H9 (cell line): ENCODE results near the gene ACACA. TPM values are rescaled to one million over a fixed set of nuclear protein-coding genes. Genes with fewer than 3 reads are reported as not detected.
"Not testable (repeated sequence)": the region's sequence is repeated elsewhere in the genome, so short reads cannot be mapped to it uniquely, and the experiment has no call there.

ENCODE experiments used
- DNase-seq: peaks from one replicate; pipeline ENCODE4 v3.0.0-alpha.2; 2017
- H2AFZ ChIP-seq: one replicate; pipeline ENCODE4 v1.6.1; 2013; ENCODE audit warnings: mild to moderate bottlenecking, low read length, control low read depth, moderate library complexity
- H2AK5ac ChIP-seq: 2 replicates; pipeline ENCODE4 v1.6.1; 2013; ENCODE audit warnings: low read length, control low read depth, mixed read lengths; ENCODE audit not compliant: insufficient read length
- H2BK120ac ChIP-seq: one replicate; pipeline ENCODE4 v1.6.1; 2013; ENCODE audit warnings: low read depth, mild to moderate bottlenecking, low read length, control low read depth, inconsistent platforms; ENCODE audit not compliant: poor library complexity, severe bottlenecking
- H2BK12ac ChIP-seq: 2 replicates; pipeline ENCODE4 v1.6.1; 2013; ENCODE audit warnings: low read length, control low read depth, mixed read lengths, low read depth; ENCODE audit not compliant: insufficient read length
- H2BK15ac ChIP-seq: 2 replicates; pipeline ENCODE4 v1.6.1; 2013; ENCODE audit warnings: low read depth, low read length, control low read depth
- H2BK20ac ChIP-seq: one replicate; pipeline ENCODE4 v1.6.1; 2013; ENCODE audit warnings: low read depth, mild to moderate bottlenecking, low read length, control low read depth, inconsistent platforms; ENCODE audit not compliant: poor library complexity, severe bottlenecking
- H2BK5ac ChIP-seq: 2 replicates; pipeline ENCODE4 v1.6.1; 2013; ENCODE audit warnings: low read length, control low read depth, mixed read lengths; ENCODE audit not compliant: insufficient read length
- H3K14ac ChIP-seq: 2 replicates; pipeline ENCODE4 v1.6.1; 2013; ENCODE audit warnings: low read length, control low read depth; ENCODE audit not compliant: insufficient read depth
- H3K18ac ChIP-seq: 2 replicates; pipeline ENCODE4 v1.6.1; 2013; ENCODE audit warnings: low read depth, mild to moderate bottlenecking, mixed read lengths, low read length, control low read depth; ENCODE audit not compliant: insufficient read length
- H3K23ac ChIP-seq: 2 replicates; pipeline ENCODE4 v1.6.1; 2013; ENCODE audit warnings: low read length, control low read depth, mixed read lengths, low read depth; ENCODE audit not compliant: insufficient read length
- H3K23me2 ChIP-seq: 2 replicates; pipeline ENCODE4 v1.6.1; 2013; ENCODE audit warnings: low read depth, mild to moderate bottlenecking, mixed read lengths, low read length, control low read depth; ENCODE audit not compliant: insufficient read length, poor library complexity, severe bottlenecking
- H3K27ac ChIP-seq: 2 replicates; pipeline ENCODE4 v1.5.1; 2013; ENCODE audit warnings: low read length, control low read depth, mixed read lengths, low read depth; ENCODE audit not compliant: insufficient read length
- H3K27me3 ChIP-seq: 2 replicates; pipeline ENCODE4 v1.6.1; 2013; ENCODE audit warnings: low read length, control low read depth, inconsistent platforms; ENCODE audit not compliant: insufficient read depth
- H3K4ac ChIP-seq: 2 replicates; pipeline ENCODE4 v1.6.1; 2013; ENCODE audit warnings: low read depth, mild to moderate bottlenecking, control low read depth, inconsistent platforms, low read length, moderate library complexity
- H3K4me1 ChIP-seq: 2 replicates; pipeline ENCODE4 v1.6.1; 2013; ENCODE audit warnings: low read length, control low read depth, inconsistent platforms; ENCODE audit not compliant: insufficient read depth
- H3K4me2 ChIP-seq: 2 replicates; pipeline ENCODE4 v1.6.1; 2013; ENCODE audit warnings: low read length, control low read depth, mixed read lengths; ENCODE audit not compliant: insufficient read length, insufficient read depth
- H3K56ac ChIP-seq: 2 replicates; pipeline ENCODE4 v1.6.1; 2013; ENCODE audit warnings: low read depth, mild to moderate bottlenecking, mixed read lengths, low read length, control low read depth; ENCODE audit not compliant: insufficient read length
- H3K79me1 ChIP-seq: 2 replicates; pipeline ENCODE4 v1.6.1; 2013; ENCODE audit warnings: low read depth, mild to moderate bottlenecking, moderate library complexity, low read length, control low read depth, inconsistent platforms; ENCODE audit not compliant: insufficient read depth, poor library complexity, severe bottlenecking
- H3K79me2 ChIP-seq: 2 replicates; pipeline ENCODE4 v1.6.1; 2013; ENCODE audit warnings: low read length, control low read depth, inconsistent platforms; ENCODE audit not compliant: insufficient read depth
- H3K9ac ChIP-seq: 2 replicates; pipeline ENCODE4 v1.6.1; 2013; ENCODE audit warnings: low read length, control low read depth, mixed read lengths; ENCODE audit not compliant: insufficient read length; ENCODE audit errors: extremely low read depth
- H3K9me3 ChIP-seq: one replicate; pipeline ENCODE4 v1.6.1; 2013; ENCODE audit warnings: low read depth, low read length, inconsistent platforms; ENCODE audit not compliant: control insufficient read depth
- H3T11ph ChIP-seq: one replicate; pipeline ENCODE4 v1.6.1; 2013; ENCODE audit warnings: mild to moderate bottlenecking, low read length, control low read depth, inconsistent platforms
- H4K20me1 ChIP-seq: one replicate; pipeline ENCODE4 v1.6.1; 2013; ENCODE audit not compliant: control insufficient read depth, insufficient read length, insufficient read depth
- H4K5ac ChIP-seq: 2 replicates; pipeline ENCODE4 v1.6.1; 2013; ENCODE audit warnings: low read depth, mild to moderate bottlenecking, mixed read lengths, low read length, control low read depth; ENCODE audit not compliant: insufficient read length
- H4K8ac ChIP-seq: replicated peaks from 2 replicates; pipeline ENCODE4 v1.6.1; 2013; ENCODE audit warnings: low read length, control low read depth, mixed read lengths, low read depth; ENCODE audit not compliant: insufficient read length
- H4K91ac ChIP-seq: 2 replicates; pipeline ENCODE4 v1.6.1; 2013; ENCODE audit warnings: low read depth, mild to moderate bottlenecking, moderate library complexity, mixed read lengths, low read length, control low read depth; ENCODE audit not compliant: insufficient read length
- H3K27ac Mint-ChIP-seq, 3 experiments: 2 replicates in 2 of 3; 3 replicates in 1 of 3; pipeline ENCODE4 v1.8.0; 2020 to 2021; ENCODE audit warnings: mixed read lengths in 3 of 3, mild to moderate bottlenecking in 1 of 3, moderate library complexity in 1 of 3
- H3K27me3 Mint-ChIP-seq: 2 replicates; pipeline ENCODE4 v1.8.0; 2021; ENCODE audit warnings: low read depth, mild to moderate bottlenecking, moderate library complexity, mixed read lengths
- H3K36me3 Mint-ChIP-seq, 3 experiments: 2 replicates in 2 of 3; 3 replicates in 1 of 3; pipeline ENCODE4 v1.8.0; 2020 to 2021; ENCODE audit warnings: low read depth in 3 of 3, mixed read lengths in 3 of 3; ENCODE audit not compliant: insufficient read depth in 1 of 3
- H3K4me1 Mint-ChIP-seq, 2 experiments: 2 replicates each; pipeline ENCODE4 v1.8.0; 2020; ENCODE audit warnings: mixed read lengths in 2 of 2
- H3K4me3 Mint-ChIP-seq, 2 experiments: 2 replicates in 1 of 2; 3 replicates in 1 of 2; pipeline ENCODE4 v1.8.0; 2020 to 2021; ENCODE audit warnings: mild to moderate bottlenecking in 2 of 2, mixed read lengths in 2 of 2, moderate library complexity in 1 of 2
- H3K9me3 Mint-ChIP-seq, 2 experiments: 2 replicates in 1 of 2; 3 replicates in 1 of 2; pipeline ENCODE4 v1.8.0; 2020; ENCODE audit warnings: mild to moderate bottlenecking in 2 of 2, mixed read lengths in 2 of 2, moderate library complexity in 1 of 2
- WGBS: extraction: QIAGEN DNeasy Blood & Tissue Kit; methylation state at CpG from one replicate; pipeline ENCODE4 v1.1.7; 2013; ENCODE audit warnings: missing lambda C conversion rate, low lambda C conversion rate, mixed read lengths; ENCODE audit not compliant: insufficient read length; ENCODE audit errors: extremely low coverage; 5-methylcytosine and 5-hydroxymethylcytosine counted together
- total RNA-seq: library from RNA; stranded (reverse); gene quantifications from 2 replicates; pipeline ENCODE4 v1.2.1, GENCODE V29; 2021
- TF ChIP-seq, protein P1 (sequence below): fragments of 200-600 bp; sonication (generic); conservative IDR thresholded peaks from 3 replicates; pipeline ENCODE4 v1.8.0; 2021; ENCODE audit warnings: antibody characterized with exemption, mild to moderate bottlenecking

Gene ACACA
- total RNA-seq, 1 experiment from 2014 or later = 135 TPM

DNA sequence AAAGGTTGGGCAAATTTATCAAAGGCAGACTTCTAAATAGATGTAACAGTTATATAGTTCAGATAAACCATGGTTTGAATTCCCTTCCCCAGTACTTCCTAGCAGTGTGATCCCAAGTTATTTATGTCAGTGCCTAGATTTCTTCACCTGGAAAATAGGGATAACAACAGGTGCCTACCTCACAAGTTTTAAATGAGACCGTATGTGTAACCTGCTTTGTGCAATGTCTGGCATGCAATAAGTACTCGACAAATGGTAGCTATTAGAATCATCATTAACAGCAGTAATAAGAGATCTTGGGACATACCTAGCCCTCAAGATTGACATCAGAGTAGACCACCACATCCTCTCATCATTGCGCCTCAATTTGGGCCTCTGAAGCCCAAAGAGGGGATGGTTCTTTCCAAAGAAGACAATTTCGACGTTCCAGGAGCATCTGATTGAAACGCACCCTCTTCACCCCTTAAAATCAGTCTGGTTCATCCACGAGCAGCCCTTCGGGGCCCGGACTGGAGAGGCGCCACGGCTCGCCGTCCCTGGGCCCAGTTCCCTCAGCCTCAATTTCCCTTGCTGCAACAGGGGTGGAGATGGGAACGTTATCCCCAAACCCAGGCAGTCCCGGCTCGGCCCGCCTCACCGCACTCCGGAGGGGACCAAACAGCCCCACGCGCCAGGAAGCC is 541 bp downstream of the ACACA start:
- H2BK15ac ChIP-seq = no peak overlapping the region
- no peak overlapping the region for H3T11ph ChIP-seq
- TF ChIP-seq, protein P1, sequence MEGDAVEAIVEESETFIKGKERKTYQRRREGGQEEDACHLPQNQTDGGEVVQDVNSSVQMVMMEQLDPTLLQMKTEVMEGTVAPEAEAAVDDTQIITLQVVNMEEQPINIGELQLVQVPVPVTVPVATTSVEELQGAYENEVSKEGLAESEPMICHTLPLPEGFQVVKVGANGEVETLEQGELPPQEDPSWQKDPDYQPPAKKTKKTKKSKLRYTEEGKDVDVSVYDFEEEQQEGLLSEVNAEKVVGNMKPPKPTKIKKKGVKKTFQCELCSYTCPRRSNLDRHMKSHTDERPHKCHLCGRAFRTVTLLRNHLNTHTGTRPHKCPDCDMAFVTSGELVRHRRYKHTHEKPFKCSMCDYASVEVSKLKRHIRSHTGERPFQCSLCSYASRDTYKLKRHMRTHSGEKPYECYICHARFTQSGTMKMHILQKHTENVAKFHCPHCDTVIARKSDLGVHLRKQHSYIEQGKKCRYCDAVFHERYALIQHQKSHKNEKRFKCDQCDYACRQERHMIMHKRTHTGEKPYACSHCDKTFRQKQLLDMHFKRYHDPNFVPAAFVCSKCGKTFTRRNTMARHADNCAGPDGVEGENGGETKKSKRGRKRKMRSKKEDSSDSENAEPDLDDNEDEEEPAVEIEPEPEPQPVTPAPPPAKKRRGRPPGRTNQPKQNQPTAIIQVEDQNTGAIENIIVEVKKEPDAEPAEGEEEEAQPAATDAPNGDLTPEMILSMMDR = no peak
- H2BK12ac ChIP-seq = no peak overlapping the region
- H2BK120ac ChIP-seq = no peak overlapping the region
- no peak overlapping the region for H3K27ac ChIP-seq
- WGBS = no CpG with 5 or more reads among the region's 21 CpGs
- H3K23ac ChIP-seq = no peak overlapping the region
- H4K91ac ChIP-seq = no peak overlapping the region
- no peak overlapping the region for H2AK5ac ChIP-seq
- H3K27me3 ChIP-seq = peaks cover 3% of the 10 kb centered on the region; the same call in 1 of the 2 replicates
- peaks cover 21 to 23% of the 10 kb centered on the region in 2 experiments for H3K4me1 Mint-ChIP-seq
- H3K56ac ChIP-seq = no peak overlapping the region
- H4K8ac ChIP-seq = no peak overlapping the region
- H3K9me3 Mint-ChIP-seq = no peaks in the 10 kb centered on the region
- no peak overlapping the region for H2AFZ ChIP-seq
- no peak overlapping the region for H2BK20ac ChIP-seq
- H3K27ac Mint-ChIP-seq = peak overlapping the region; percentile 94 to 98 (median 98)
- no peaks in the 10 kb centered on the region for H3K27me3 Mint-ChIP-seq
- H3K4ac ChIP-seq = no peak overlapping the region
- no peaks in the 10 kb centered on the region for H3K4me1 ChIP-seq
- H3K9me3 ChIP-seq = no peaks in the 10 kb centered on the region
- H3K36me3 Mint-ChIP-seq = peaks cover 6 to 27% (median 26%) of the 10 kb centered on the region in 3 experiments
- H3K79me2 ChIP-seq = no peaks in the 10 kb centered on the region
- H3K79me1 ChIP-seq = no peaks in the 10 kb centered on the region
- peaks cover 12% of the 10 kb centered on the region for H3K23me2 ChIP-seq
- H3K4me2 ChIP-seq = peak overlapping the region; percentile 99
- DNase-seq = no peak
- H3K9ac ChIP-seq = peak overlapping the region; percentile 65
- H3K18ac ChIP-seq = peak overlapping the region; percentile 85
- H4K20me1 ChIP-seq = no peaks in the 10 kb centered on the region
- peak overlapping the region; percentile 92 for H3K14ac ChIP-seq
- H2BK5ac ChIP-seq = no peak overlapping the region
- H3K4me3 Mint-ChIP-seq = peak overlapping the region; percentile 94 to 95
- no peak overlapping the region for H4K5ac ChIP-seq

DNA sequence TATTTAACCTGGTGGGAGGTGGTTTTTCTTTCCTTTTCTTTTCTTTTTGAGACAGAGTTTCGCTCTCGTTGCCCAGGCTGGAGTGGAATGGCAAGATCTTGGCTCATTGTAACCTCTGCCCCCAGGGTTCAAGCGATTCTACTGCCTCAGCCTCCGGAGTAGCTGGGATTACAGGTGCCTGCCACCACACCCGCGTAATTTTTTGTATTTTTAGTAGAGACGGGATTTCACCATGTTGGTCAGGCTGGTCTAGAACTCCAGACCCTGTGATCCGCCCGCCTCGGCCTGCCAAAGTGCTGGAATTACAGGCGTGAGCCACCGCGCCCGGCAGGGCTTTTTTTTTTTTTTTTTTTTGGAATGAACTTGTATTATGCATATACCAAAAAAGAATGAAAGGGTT is 1.1 kb downstream of the ACACA start:
- not testable (repeated sequence) for H3K14ac ChIP-seq, H2AFZ ChIP-seq, H2BK20ac ChIP-seq, H2BK15ac ChIP-seq, H3K4ac ChIP-seq, H4K8ac ChIP-seq, H3K9ac ChIP-seq, H3K56ac ChIP-seq, H2BK12ac ChIP-seq, H4K91ac ChIP-seq, H3K9me3 ChIP-seq, H3K23ac ChIP-seq, H3K18ac ChIP-seq, H2BK120ac ChIP-seq, H3K79me2 ChIP-seq, H2AK5ac ChIP-seq, H4K5ac ChIP-seq, H4K20me1 ChIP-seq, H3K9me3 Mint-ChIP-seq, H3K27ac ChIP-seq, H3K4me1 ChIP-seq, DNase-seq, H2BK5ac ChIP-seq, H3K27ac Mint-ChIP-seq, H3K27me3 ChIP-seq, H3K27me3 Mint-ChIP-seq, H3K79me1 ChIP-seq, H3T11ph ChIP-seq
- Histone ChIP-seq H3K23me2 (peaks cover 12% of the 10 kb centered on the region), H3K4me2 (peak overlapping the region; percentile 99)
- H3K4me1 Mint-ChIP-seq = peaks cover 21 to 23% of the 10 kb centered on the region in 2 experiments
- peak overlapping the region; percentile 94 to 95 for H3K4me3 Mint-ChIP-seq
- WGBS = no CpG with 5 or more reads among the region's 14 CpGs
- peaks cover 2 to 22% (median 20%) of the 10 kb centered on the region in 3 experiments; a peak in 6 of 7 replicates for H3K36me3 Mint-ChIP-seq
